Liver (tissue), 9 donors: ENCODE measurements around the gene TWNK. TPM values are rescaled to one million over a fixed set of nuclear protein-coding genes. Genes with fewer than 3 reads are reported as not detected.

Experiments used
- DNase-seq: peaks from one replicate; pipeline ENCODE4 v3.0.0-alpha.2; 2017; ENCODE audit warnings: low spot score
- H3K27ac ChIP-seq, 2 donors: one replicate each; pipeline ENCODE4 v1.7.0; 2013; ENCODE audit warnings: inconsistent platforms in 2 of 2, low read length in 2 of 2, control low read depth in 1 of 2, low read depth in 1 of 2, mild to moderate bottlenecking in 1 of 2
- H3K27me3 ChIP-seq, 4 donors: one replicate each; pipeline versions ENCODE4 v1.6.1 to v1.7.0; 2013; ENCODE audit warnings: low read length in 3 of 4, inconsistent platforms in 1 of 4, mild to moderate bottlenecking in 1 of 4, moderate library complexity in 1 of 4; ENCODE audit not compliant: control insufficient read depth in 4 of 4, insufficient read depth in 4 of 4
- H3K36me3 ChIP-seq, 4 donors: one replicate each; pipeline versions ENCODE4 v1.6.1 to v1.7.0; 2013; ENCODE audit warnings: low read length in 3 of 4, mild to moderate bottlenecking in 3 of 4, low read depth in 1 of 4, moderate library complexity in 1 of 4; ENCODE audit not compliant: control insufficient read depth in 4 of 4, insufficient read depth in 3 of 4
- H3K4me1 ChIP-seq, 4 donors: one replicate each; pipeline versions ENCODE4 v1.6.1 to v1.7.0; 2013; ENCODE audit warnings: low read length in 3 of 4, mild to moderate bottlenecking in 3 of 4, moderate library complexity in 1 of 4; ENCODE audit not compliant: control insufficient read depth in 4 of 4, insufficient read depth in 4 of 4
- H3K4me3 ChIP-seq, 3 donors: one replicate each; pipeline versions ENCODE4 v1.6.1 to v1.7.0; 2013; ENCODE audit warnings: low read length in 3 of 3, control low read depth in 1 of 3, low read depth in 1 of 3, mild to moderate bottlenecking in 1 of 3
- H3K9ac ChIP-seq, 2 donors: one replicate each; pipeline ENCODE4 v1.7.0; 2013; ENCODE audit warnings: low read length in 2 of 2, mild to moderate bottlenecking in 2 of 2, moderate library complexity in 2 of 2, control low read depth in 1 of 2, low read depth in 1 of 2
- H3K9me3 ChIP-seq, 4 donors: one replicate each; pipeline versions ENCODE4 v1.6.1 to v1.7.0; 2013; ENCODE audit warnings: low read length in 3 of 4; ENCODE audit not compliant: control insufficient read depth in 4 of 4
- ATF3 ChIP-seq: IDR thresholded peaks from 2 replicates; pipeline ENCODE4 v1.6.1; 2016; ENCODE audit warnings: antibody characterized with exemption
- CTCF ChIP-seq: fragments of 150-350 bp; IDR thresholded peaks from 2 replicates; pipeline ENCODE4 v1.5.1; 2017; ENCODE audit warnings: improper control_type of control experiment, low read depth, low read length; ENCODE audit not compliant: missing input control
- GABPA ChIP-seq, 2 donors: IDR thresholded peaks in 1 of 2; conservative IDR thresholded peaks in 1 of 2; 2 replicates each; pipeline ENCODE4 v1.6.1; 2016; ENCODE audit warnings: antibody characterized with exemption in 2 of 2, mild to moderate bottlenecking in 1 of 2, moderate library complexity in 1 of 2
- HNF4A ChIP-seq, 2 donors: conservative IDR thresholded peaks; 2 replicates each; pipeline ENCODE4 v1.6.1; 2016; ENCODE audit warnings: antibody characterized with exemption in 2 of 2, mild to moderate bottlenecking in 2 of 2
- MAX ChIP-seq: IDR thresholded peaks from 2 replicates; pipeline ENCODE4 v1.6.1; 2016; ENCODE audit warnings: antibody characterized with exemption
- NR2F2 ChIP-seq: IDR thresholded peaks from 2 replicates; pipeline ENCODE4 v1.6.1; 2016; ENCODE audit warnings: antibody characterized with exemption
- RAD21 ChIP-seq, 2 donors: IDR thresholded peaks; 2 replicates each; pipeline ENCODE4 v1.6.1; 2016; ENCODE audit warnings: antibody characterized with exemption in 2 of 2, mild to moderate bottlenecking in 2 of 2
- RXRA ChIP-seq, 2 donors: IDR thresholded peaks; 2 replicates each; pipeline ENCODE4 v1.6.1; 2017 to 2018; ENCODE audit warnings: antibody characterized with exemption in 2 of 2, mild to moderate bottlenecking in 1 of 2
- SP1 ChIP-seq: IDR thresholded peaks from 2 replicates; pipeline ENCODE4 v1.6.1; 2018; ENCODE audit warnings: antibody characterized with exemption, mild to moderate bottlenecking
- TAF1 ChIP-seq: conservative IDR thresholded peaks from 2 replicates; pipeline ENCODE4 v1.6.1; 2016; ENCODE audit warnings: antibody characterized with exemption, mild to moderate bottlenecking
- YY1 ChIP-seq: IDR thresholded peaks from 2 replicates; pipeline ENCODE4 v1.6.1; 2016; ENCODE audit warnings: antibody characterized with exemption, mild to moderate bottlenecking
- ZBTB33 ChIP-seq: IDR thresholded peaks from 2 replicates; pipeline ENCODE4 v1.6.1; 2016; ENCODE audit warnings: antibody characterized with exemption
- WGBS: extraction: QIAGEN DNeasy Blood & Tissue Kit; methylation state at CpG from one replicate; pipeline ENCODE4 v1.1.7; 2013; 5-methylcytosine and 5-hydroxymethylcytosine counted together
- polyA plus RNA-seq, 2 donors: library from polyadenylated mRNA; stranded (reverse) in 1 of 2; unstranded in 1 of 2; fragments of 200-250 nt in 1 of 2; fragments of >200 nt in 1 of 2; fragmentation: Nextera tagmentation in 1 of 2; extraction: Ambion mirVana in 1 of 2; gene quantifications; one replicate each; pipeline versions ENCODE4 v1.2.1 to v1.2.3, GENCODE V29; 2013 to 2015
- total RNA-seq, 2 donors: library from RNA; depleted of rRNA; stranded (reverse); fragments of >200 nt; gene quantifications; one replicate each; pipeline ENCODE4 v1.2.3, GENCODE V29; 2014
- donor health status: healthy.
- donor health status: healthy.
- donor health status: healthy.
- donor health status: healthy.
- donor health status: healthy.

TWNK gene
- total and polyA plus RNA-seq, 4 donors = 1.6 to 6.2 (median 4.4) TPM

GRCh38 chr10:100997360-100998182, 10.2 kb downstream of the TWNK start:
- H3K36me3 ChIP-seq = peaks cover 0 to 8% (median 0%) of the 10 kb centered on the region in 4 donors
- no peaks in the 10 kb centered on the region for H3K9me3 ChIP-seq
- peak overlapping the region; percentile 36 to 57 for H3K9ac ChIP-seq
- peaks cover 0 to 30% (median 17%) of the 10 kb centered on the region in 4 donors for H3K4me1 ChIP-seq
- WGBS = under 1% methylated on average over 66 of the region's 66 CpGs
- H3K27ac ChIP-seq = peak overlapping the region; percentile 94
- H3K4me3 ChIP-seq = peak overlapping the region; percentile 68 to 81 (median 75)
- H3K27me3 ChIP-seq = no peaks in the 10 kb centered on the region
- DNase-seq = peak; percentile 86
- no peak for TF ChIP-seq ATF3
- TF ChIP-seq CTCF = peak; percentile 68
- no peak for TF ChIP-seq TAF1
- peak; percentile 39 for TF ChIP-seq YY1
- peak; percentile 37 for TF ChIP-seq SP1
- peak; percentile 7 to 33 for TF ChIP-seq HNF4A (conservative IDR thresholded peaks at IDR 0.05)
- TF ChIP-seq ZBTB33 = no peak
- peak; percentile 43 to 55 for TF ChIP-seq RAD21 (IDR thresholded peaks at IDR 0.05)
- TF ChIP-seq GABPA (IDR thresholded peaks at IDR 0.05 in 1 of 2, conservative IDR thresholded peaks at IDR 0.05 in 1 of 2) = no peak
- TF ChIP-seq MAX = peak; percentile 12

- H3K27me3 ChIP-seq = no peaks in the 10 kb centered on the region
- peaks cover 0 to 5% (median under 1%) of the 10 kb centered on the region in 4 donors for H3K36me3 ChIP-seq
- TF ChIP-seq NR2F2 = peak; percentile 65
- TF ChIP-seq RXRA (IDR thresholded peaks at IDR 0.05) = peak in 1 of 2 donors; percentile 2
- TF ChIP-seq YY1 = no peak
- no peak for TF ChIP-seq TAF1
- 6% methylated on average over 25 of the region's 25 CpGs for WGBS
- no peaks in the 10 kb centered on the region for H3K9me3 ChIP-seq
- H3K4me3 ChIP-seq = peak overlapping the region; percentile 68 to 81 (median 75)
- DNase-seq = peak; percentile 85
- peaks cover 0 to 30% (median 17%) of the 10 kb centered on the region in 4 donors for H3K4me1 ChIP-seq
- peak overlapping the region; percentile 94 for H3K27ac ChIP-seq
- peak overlapping the region; percentile 36 to 57 for H3K9ac ChIP-seq
Observed at GRCh38 chr10:100998183-100998990, 11.0 kb downstream of the TWNK start.
